WI38 (cell line): Measurements from ENCODE around the gene S100A3.
A peak's percentile ranks its signal among the peaks of the same experiment; 100 is the strongest.

ENCODE experiments used
- H3K4me3 ChIP-seq: 2 replicates; pipeline ENCODE4 v1.5.1; 2011; ENCODE audit warnings: low read depth, mild to moderate bottlenecking, control low read depth, low read length
- TF ChIP-seq, protein P1 (sequence below): IDR thresholded peaks from 2 replicates; pipeline ENCODE4 v1.5.1; 2012; ENCODE audit warnings: low read depth, mild to moderate bottlenecking, control low read depth, low read length

Gene S100A3

DNA sequence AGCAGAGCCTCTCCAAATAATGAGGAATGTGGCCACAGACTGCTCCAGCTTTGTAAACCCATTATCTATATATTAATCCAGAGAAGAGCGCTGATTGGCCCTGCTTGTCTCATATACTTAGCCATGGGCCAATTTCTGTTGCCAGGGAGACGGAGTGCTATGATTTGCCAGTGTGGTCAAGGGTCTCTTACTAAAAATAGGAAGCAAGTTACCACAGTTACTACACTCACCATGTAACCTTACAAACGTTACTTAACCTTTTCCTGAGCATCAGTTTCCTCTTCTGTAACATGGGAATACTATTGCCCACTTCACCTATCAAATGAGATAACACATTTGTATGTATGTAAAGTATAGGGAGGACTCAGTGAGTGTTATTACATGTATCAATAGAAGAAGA is 24.3 kb upstream of the S100A3 start:
- H3K4me3 ChIP-seq, result no peak overlapping the region
- TF ChIP-seq, protein P1, sequence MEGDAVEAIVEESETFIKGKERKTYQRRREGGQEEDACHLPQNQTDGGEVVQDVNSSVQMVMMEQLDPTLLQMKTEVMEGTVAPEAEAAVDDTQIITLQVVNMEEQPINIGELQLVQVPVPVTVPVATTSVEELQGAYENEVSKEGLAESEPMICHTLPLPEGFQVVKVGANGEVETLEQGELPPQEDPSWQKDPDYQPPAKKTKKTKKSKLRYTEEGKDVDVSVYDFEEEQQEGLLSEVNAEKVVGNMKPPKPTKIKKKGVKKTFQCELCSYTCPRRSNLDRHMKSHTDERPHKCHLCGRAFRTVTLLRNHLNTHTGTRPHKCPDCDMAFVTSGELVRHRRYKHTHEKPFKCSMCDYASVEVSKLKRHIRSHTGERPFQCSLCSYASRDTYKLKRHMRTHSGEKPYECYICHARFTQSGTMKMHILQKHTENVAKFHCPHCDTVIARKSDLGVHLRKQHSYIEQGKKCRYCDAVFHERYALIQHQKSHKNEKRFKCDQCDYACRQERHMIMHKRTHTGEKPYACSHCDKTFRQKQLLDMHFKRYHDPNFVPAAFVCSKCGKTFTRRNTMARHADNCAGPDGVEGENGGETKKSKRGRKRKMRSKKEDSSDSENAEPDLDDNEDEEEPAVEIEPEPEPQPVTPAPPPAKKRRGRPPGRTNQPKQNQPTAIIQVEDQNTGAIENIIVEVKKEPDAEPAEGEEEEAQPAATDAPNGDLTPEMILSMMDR, result no peak

DNA sequence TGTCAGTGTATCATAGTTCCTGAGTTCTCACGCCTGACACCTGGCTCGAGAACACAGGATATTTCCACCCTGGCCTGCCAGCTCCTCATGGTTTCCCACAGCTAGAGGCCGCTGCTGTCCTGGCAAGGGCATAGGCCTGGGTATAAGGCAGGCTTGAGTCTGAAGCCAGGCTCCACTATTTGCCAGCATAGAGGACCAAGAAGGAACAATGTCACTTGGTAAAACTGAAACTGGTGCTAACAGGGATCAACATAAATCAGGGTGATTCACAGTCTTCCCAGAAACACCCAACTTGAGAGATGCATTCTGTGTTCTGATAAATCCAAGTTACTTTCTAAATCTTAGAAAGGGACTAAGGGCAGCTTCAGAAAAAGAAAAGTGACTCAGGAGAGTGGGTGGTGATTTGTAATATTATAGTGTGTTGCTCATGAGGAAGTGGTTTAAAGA is 23.5 kb upstream of the S100A3 start:
- TF ChIP-seq, protein P1, result peak; percentile 90
- no peak overlapping the region for H3K4me3 ChIP-seq

DNA sequence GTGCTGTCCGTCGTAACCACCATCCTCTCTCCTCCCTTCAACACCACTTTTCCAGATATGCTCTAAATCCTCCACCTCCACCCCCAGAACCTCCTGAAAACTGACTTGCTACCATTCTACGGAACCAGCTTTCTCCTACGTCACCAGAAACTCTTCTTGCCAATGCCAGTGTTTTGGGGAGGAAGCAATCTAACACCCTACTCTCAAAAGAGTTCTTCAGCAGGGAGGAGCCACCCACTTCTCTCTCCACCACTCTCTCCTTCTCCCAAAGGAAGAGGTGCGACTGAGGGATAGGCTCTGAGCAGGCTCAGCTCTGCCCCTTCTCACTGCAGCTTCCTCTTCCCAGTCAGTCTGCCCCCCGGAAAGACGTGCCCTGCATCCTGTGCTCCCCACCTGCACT is 22.6 kb upstream of the S100A3 start:
- H3K4me3 ChIP-seq, result no peak overlapping the region
- TF ChIP-seq, protein P1, result no peak

- no peak overlapping the region for H3K4me3 ChIP-seq
- TF ChIP-seq, protein P1, result no peak
Observed at GRCh38 chr1:153570874-153571273, 21.8 kb upstream of the S100A3 start.

DNA sequence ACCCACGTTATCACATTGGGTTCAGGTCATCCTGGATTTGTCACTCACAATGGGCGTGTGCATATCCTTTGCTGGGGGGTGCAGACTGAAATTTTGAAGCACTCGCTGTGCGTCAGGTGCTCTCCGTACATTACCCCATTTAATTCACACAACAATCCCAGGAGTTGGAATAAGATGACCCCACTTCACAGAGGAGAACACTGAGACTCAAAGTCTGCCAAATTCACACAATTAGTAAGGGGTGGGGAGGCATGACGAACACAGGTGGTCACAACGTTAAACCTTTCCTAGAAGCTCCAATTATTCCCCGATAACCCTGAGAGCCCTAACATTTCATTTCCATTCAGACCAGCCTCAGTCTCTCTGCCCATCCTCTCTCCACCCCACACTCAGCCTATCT is 20.4 kb upstream of the S100A3 start:
- TF ChIP-seq, protein P1, result no peak
- no peak overlapping the region for H3K4me3 ChIP-seq

DNA sequence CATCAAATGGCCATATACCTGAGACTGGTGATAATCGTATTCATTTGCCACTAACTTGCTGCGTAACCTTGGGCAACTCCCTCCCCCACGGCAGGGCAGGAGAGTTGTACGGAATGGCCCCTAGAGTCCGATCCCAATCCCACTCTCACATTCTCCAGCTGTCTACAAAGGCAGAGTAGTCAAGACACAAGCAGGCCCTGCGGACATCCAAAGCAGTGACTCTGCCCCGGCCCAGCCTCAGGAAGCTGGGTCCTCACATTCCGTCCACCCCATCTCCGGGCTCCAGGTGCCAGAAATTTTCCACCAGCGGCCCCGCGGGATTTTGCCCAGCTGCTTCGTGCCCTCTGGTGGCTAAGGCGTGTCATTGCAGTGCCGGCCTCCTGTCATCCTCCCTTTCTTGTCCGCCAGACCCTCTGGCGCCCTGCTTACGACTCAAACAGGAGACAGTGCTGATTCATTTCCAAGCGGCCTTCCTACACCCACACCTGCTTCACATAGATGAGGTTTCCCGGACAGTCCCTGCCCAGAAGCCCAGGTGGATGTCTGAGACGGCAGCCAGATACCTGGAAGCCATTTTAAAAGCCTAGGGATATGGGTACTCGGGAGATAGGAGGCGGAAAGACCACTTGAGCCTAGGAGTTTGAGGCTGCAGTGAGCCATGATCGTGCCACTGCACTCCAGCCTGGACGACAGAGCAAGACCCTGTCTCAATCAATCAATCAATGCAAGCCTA is 19.5 kb upstream of the S100A3 start:
- no peak overlapping the region for H3K4me3 ChIP-seq
- TF ChIP-seq, protein P1, result peak; percentile 99

DNA sequence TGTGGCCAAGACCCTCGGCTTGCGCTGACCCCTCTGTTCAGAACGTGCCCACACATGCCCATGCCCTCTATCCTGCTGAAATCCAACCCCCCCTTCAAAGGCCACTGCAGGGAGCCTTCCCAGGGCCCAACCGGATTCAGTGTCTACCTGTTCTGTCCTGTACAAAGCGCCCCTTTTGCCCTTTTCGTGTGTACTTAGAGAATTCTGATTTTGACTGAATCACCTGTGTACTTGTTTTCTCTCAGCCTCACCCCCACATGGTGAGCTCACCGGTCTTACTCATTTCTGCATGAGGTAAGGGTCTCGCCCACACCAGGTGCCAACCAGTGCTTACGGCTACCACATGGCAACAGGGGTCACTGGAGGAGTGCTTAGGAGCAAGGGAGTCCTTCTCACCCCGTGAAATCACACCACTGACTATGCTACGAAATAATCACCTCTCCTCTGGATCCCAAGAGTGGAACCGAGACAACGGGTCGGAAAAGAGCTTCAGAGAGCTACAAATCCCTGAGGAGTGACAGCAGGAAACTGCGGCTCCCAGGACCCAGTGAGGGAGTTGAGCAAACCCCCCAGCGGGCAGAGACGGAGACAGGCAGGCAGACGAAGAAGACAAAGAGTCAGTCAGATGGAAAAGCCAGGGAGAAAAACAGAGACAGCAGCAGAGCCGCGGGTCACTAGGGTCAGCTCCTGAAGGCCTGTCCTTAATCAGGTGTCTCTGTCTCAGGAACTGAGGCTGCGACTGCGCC is 18.7 kb upstream of the S100A3 start:
- TF ChIP-seq, protein P1, result no peak
- H3K4me3 ChIP-seq, result no peak overlapping the region
